ENCODE data around the gene LMF1.

LMF1 gene

GRCh38 chr16:1009358-1010150 is 38.8 kb upstream of the LMF1 start:
- DNase-seq (ENCODE audit: low read depth in 2 of 2): no peak
- no peak overlapping the region for H3K4me3 ChIP-seq (replicated peaks in 1 of 2; ENCODE audit: low read depth in 2 of 2, low read length in 2 of 2)
- TF ChIP-seq, protein P1, sequence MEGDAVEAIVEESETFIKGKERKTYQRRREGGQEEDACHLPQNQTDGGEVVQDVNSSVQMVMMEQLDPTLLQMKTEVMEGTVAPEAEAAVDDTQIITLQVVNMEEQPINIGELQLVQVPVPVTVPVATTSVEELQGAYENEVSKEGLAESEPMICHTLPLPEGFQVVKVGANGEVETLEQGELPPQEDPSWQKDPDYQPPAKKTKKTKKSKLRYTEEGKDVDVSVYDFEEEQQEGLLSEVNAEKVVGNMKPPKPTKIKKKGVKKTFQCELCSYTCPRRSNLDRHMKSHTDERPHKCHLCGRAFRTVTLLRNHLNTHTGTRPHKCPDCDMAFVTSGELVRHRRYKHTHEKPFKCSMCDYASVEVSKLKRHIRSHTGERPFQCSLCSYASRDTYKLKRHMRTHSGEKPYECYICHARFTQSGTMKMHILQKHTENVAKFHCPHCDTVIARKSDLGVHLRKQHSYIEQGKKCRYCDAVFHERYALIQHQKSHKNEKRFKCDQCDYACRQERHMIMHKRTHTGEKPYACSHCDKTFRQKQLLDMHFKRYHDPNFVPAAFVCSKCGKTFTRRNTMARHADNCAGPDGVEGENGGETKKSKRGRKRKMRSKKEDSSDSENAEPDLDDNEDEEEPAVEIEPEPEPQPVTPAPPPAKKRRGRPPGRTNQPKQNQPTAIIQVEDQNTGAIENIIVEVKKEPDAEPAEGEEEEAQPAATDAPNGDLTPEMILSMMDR (IDR thresholded peaks at IDR 0.05; ENCODE audit: low read depth, low read length): no peak

DNA sequence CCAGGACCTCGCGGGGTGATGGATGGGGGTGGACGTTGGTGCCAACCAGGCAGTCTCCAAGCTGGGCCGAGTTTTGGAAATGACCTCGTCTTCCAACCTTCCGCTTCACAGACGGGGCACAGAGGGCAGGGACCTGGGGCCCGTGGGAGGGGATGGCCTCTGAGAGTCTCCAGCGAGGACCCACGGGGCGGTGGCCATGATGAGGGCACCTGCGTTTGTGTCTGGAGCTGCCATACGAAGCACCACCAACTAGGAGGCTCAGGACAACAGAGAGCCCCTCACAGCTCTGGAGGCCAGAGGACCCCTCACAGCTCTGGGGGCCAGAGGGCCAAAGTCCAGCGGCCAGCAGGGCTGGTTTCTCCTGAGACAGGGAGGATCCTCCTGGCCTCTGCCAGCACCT is 37.3 kb upstream of the LMF1 start:
- TF ChIP-seq, protein P1 (IDR thresholded peaks at IDR 0.05; ENCODE audit: low read depth, low read length): no peak
- no peak for DNase-seq (ENCODE audit: low read depth in 2 of 2)
- H3K4me3 ChIP-seq (replicated peaks in 1 of 2; ENCODE audit: low read depth in 2 of 2, low read length in 2 of 2): no peak overlapping the region

DNA sequence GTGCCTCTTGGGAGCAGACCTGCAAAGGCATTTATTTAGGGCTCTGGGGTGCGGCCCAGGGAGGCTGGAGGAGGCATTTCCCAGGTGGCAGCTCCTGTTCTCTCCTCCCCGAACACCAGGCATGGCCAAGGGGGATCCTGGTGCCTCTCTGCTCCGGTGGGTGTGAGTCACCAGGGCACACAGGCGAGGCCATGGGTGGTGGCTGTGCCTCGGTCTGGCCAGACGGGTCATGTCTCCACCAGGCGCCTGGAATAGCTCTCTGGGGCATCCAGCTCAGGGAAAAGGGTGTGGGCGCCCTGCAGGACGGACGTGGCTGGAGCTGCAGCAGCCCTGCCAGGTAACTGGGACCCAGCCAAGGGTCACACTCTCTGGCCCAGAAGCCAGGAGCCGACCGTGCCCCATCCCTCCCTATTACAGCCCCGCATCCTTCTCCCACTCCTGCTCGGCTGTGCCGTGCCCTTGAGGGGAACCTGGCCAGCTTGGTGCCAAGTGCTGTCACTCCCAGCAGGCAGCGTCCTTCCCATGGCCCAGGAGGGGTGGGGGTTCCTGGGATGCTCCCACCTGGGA is 36.6 kb upstream of the LMF1 start:
- H3K4me3 ChIP-seq (replicated peaks in 1 of 2; ENCODE audit: low read depth in 2 of 2, low read length in 2 of 2): no peak overlapping the region
- DNase-seq (ENCODE audit: low read depth in 2 of 2): no peak
- TF ChIP-seq, protein P1 (IDR thresholded peaks at IDR 0.05; ENCODE audit: low read depth, low read length): no peak

GRCh38 chr16:1006781-1007180 is 36.0 kb upstream of the LMF1 start:
- no peak overlapping the region for H3K4me3 ChIP-seq (replicated peaks in 1 of 2; ENCODE audit: low read depth in 2 of 2, low read length in 2 of 2)
- TF ChIP-seq, protein P1 (IDR thresholded peaks at IDR 0.05; ENCODE audit: low read depth, low read length): no peak
- DNase-seq (ENCODE audit: low read depth in 2 of 2): no peak

DNA sequence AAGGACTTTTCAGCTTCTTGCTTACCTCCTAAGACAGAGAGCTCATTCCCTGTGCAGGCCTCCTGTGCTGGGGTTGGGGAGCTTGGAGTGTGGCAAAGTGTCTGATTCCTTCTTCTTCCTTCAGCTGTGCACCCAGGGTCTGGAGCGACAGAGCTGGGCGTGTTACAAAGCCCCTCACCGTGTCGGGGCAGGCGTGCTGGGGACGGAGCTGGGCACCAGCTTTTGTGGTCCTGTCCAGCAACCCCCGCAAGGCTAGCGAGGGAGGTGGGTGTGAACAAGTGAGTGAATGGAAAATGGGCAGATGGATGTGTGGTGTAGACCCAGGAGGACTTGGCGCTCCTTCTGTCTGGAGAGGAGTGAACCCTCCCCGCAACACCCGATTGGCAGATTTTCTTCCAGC is 34.5 kb upstream of the LMF1 start:
- H3K4me3 ChIP-seq (replicated peaks in 1 of 2; ENCODE audit: low read depth in 2 of 2, low read length in 2 of 2): no peak overlapping the region
- DNase-seq (ENCODE audit: low read depth in 2 of 2): no peak
- TF ChIP-seq, protein P1 (IDR thresholded peaks at IDR 0.05; ENCODE audit: low read depth, low read length): no peak

GRCh38 chr16:1003391-1004347 is 32.9 kb upstream of the LMF1 start:
- TF ChIP-seq, protein P1 (IDR thresholded peaks at IDR 0.05; ENCODE audit: low read depth, low read length): no peak
- no peak overlapping the region for H3K4me3 ChIP-seq (replicated peaks in 1 of 2; ENCODE audit: low read depth in 2 of 2, low read length in 2 of 2)
- DNase-seq (ENCODE audit: low read depth in 2 of 2): no peak
